Stimulated activated CD8-positive, alpha-beta memory T cell treated with anti-CD3 and anti-CD28 coated beads, Interleukin-4, amount 100 ng/mL, for 1 hour (primary cell): ENCODE data around the gene YPEL1.
"Not testable (repeated sequence)": the region's sequence is repeated elsewhere in the genome, so short reads cannot be mapped to it uniquely, and the experiment has no call there.

Source experiments
- DNase-seq, 2 donors: peaks; one replicate each; pipeline ENCODE4 v3.0.0-alpha.2; 2020; ENCODE audit warnings: low read depth in 2 of 2, low spot score in 1 of 2

Gene YPEL1

GRCh38 chr22:21753374-21754111, 17.9 kb upstream of the YPEL1 start:
- no peak for DNase-seq

- no peak for DNase-seq
Measured at GRCh38 chr22:21752276-21752675, 16.7 kb upstream of the YPEL1 start.

GRCh38 chr22:21745948-21746347, 10.4 kb upstream of the YPEL1 start:
- DNase-seq = no peak

GRCh38 chr22:21744917-21745316, 9.3 kb upstream of the YPEL1 start:
- not testable (repeated sequence) for DNase-seq

- no peak for DNase-seq
Measured at GRCh38 chr22:21741790-21742189, 6.2 kb upstream of the YPEL1 start.

GRCh38 chr22:21741059-21741458, 5.5 kb upstream of the YPEL1 start:
- no peak for DNase-seq

GRCh38 chr22:21739828-21740377, 4.3 kb upstream of the YPEL1 start:
- DNase-seq = no peak

GRCh38 chr22:21738966-21739365, 3.4 kb upstream of the YPEL1 start:
- DNase-seq = no peak

- no peak for DNase-seq
Measured at GRCh38 chr22:21738081-21738480, 2.5 kb upstream of the YPEL1 start.

- no peak for DNase-seq
Measured at GRCh38 chr22:21736948-21737347, 1.4 kb upstream of the YPEL1 start.

- DNase-seq = no peak
Measured at GRCh38 chr22:21736084-21736642, 569 bp upstream of the YPEL1 start.

- no peak for DNase-seq
Measured at GRCh38 chr22:21734540-21735199, 924 bp downstream of the YPEL1 start.

GRCh38 chr22:21731503-21731902, 4.1 kb downstream of the YPEL1 start:
- DNase-seq = no peak

GRCh38 chr22:21730535-21731308, 4.9 kb downstream of the YPEL1 start:
- no peak for DNase-seq

- not testable (repeated sequence) for DNase-seq
Measured at GRCh38 chr22:21729184-21729583, 6.4 kb downstream of the YPEL1 start.

- DNase-seq = no peak
Measured at GRCh38 chr22:21728270-21728669, 7.3 kb downstream of the YPEL1 start.

GRCh38 chr22:21727768-21728167, 7.8 kb downstream of the YPEL1 start:
- DNase-seq = no peak

- DNase-seq = no peak
Measured at GRCh38 chr22:21727159-21727558, 8.4 kb downstream of the YPEL1 start.

- no peak for DNase-seq
Measured at GRCh38 chr22:21726650-21727049, 8.9 kb downstream of the YPEL1 start.

GRCh38 chr22:21725956-21726649, 9.5 kb downstream of the YPEL1 start:
- no peak for DNase-seq

- not testable (repeated sequence) for DNase-seq
Measured at GRCh38 chr22:21724496-21724895, 11.1 kb downstream of the YPEL1 start.
